ENCODE measurements around the gene MT1E.
"Not testable (repeated sequence)": the region's sequence is repeated elsewhere in the genome, so short reads cannot be mapped to it uniquely, and the experiment has no call there.

The MT1E gene

DNA sequence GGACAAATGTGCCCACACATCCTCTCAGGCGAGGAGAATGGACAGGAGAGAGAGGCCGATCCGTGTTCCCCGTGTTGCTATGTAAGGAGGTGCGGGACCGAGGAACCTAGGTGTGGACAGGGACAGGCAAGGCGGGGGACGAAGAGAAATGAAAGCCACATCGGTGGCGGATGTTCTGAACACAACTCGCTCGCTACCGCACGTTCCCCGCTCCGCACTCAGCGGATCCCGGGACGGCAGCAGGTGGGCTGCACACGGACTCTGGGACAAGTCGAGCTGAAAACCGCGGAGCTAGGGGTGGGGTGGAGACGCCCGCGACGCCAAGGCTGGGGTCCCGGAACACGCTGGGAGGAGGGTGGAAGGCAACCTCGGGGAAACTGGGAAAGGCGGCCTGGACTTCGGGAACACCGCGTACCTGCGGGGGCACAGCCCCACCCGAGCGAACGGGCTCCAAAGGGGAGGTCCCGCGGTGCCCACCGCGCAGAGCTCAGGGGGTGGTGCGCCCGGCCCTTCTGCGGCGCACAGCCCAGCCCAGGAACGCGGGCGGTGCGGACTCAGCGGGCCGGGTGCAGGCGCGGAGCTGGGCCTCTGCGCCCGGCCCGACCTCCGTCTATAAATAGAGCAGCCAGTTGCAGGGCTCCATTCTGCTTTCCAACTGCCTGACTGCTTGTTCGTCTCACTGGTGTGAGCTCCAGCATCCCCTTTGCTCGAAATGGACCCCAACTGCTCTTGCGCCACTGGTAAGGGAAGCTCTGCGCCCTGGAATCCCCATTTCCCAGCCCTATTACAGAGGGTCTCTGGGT, at the start of gene MT1E:
TSS of gene MT1E (plus strand) at position 642 of the 803 bp plus-strand sequence. CDS start at position 713, 71 bp downstream.
- DNase-seq = peak; percentile 17

DNA sequence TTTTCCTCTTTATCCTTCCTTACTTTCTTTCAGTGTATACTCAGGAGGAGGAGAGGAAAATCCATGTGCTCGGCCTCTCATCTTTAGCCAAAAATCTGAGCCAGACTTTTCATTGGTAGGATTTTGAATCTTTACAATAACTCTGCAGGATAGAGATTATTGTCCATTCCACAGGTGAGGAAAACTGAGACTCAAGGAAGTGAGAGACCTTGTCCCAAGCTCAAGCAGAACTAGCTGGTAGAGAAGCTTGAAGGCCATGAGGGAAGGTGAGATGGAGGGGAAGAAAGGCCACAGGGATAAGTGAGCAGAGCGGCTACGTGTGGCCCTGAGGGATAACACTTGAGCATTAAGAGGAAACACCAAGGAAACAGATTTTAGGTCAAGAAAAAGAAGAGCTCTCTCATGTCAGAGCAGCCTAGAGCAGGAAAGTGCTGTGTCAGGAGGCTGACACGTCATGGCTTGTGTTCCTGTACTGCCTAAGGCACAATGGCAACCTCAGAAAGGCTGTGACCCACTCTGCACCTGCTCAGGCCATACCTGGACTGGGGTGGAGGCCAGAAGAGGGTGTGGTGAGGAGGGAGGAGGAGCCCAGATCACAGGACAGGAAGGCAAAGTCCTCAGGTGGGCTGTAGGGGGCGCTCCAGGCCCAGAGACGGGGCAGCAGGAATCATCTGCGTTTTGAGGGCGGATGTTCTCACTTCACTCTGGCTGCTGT, 48.8 kb upstream of the MT1E start:
- DNase-seq = peak; percentile 79

DNA sequence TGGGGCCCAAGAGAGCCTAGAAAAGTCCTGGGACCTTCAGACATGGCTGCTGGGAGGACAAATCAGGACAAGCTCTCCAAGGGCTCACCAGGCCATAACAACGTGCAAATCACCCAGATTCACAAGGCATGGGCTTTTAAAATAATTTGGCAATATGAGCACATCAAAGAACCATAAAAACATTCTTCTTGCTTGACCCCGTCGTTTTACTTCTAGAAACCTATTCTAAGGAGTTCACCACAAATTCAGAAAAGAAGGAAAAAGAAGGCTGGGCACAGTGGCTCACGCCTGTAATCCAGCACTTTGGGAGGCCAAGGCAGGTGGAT, 48.3 kb upstream of the MT1E start:
- no peak for DNase-seq

DNA sequence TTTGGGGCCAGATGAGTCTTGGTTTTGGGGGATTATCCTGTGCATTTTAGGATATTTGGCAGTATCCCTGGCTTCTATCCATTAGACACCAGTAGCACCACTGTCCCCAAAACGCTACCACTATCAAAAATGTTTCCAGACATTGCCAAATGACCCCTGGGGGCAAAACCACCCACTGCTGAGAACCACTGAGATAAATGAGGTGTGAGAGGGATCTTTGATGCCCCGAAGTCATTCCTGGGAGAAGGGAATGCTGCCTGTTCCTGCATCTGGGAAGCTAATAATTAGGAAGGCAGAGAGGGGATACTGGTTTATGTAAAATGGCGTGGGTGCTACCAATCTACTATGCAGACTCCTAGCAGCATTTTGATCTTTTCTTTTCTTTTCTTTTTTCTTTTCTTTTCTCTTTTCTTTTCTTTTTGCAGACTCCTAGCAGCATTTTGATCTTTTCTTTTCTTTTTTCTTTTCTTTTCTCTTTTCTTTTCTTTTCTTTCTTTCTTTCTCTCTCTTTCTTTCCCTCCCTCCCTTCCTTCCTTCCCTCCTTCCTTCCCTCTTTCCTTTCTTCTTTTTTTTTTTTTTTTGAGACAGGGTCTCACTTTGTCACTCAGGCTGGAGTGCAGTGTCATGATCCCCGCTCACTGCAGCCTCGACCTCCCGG, 45.1 kb upstream of the MT1E start:
- no peak for DNase-seq

DNA sequence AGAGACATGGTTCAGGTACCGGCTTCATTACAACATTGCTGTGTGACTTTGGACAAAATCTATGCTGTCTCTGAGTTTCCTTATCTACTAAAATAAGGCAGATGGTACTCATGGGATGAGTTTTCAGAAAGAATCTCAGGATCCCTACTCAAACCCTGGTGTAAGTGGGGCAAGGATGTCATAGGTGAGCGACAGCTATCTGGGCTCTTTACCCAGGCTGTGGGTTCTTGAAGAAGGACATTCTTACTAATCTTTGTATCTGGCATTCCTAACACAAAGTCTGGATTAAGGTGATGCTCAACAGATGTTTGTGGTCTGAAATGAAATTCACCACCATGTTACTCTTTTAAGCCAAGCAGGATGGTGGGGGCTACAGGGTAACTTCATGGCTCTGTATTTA, 42.7 kb upstream of the MT1E start:
- not testable (repeated sequence) for DNase-seq

DNA sequence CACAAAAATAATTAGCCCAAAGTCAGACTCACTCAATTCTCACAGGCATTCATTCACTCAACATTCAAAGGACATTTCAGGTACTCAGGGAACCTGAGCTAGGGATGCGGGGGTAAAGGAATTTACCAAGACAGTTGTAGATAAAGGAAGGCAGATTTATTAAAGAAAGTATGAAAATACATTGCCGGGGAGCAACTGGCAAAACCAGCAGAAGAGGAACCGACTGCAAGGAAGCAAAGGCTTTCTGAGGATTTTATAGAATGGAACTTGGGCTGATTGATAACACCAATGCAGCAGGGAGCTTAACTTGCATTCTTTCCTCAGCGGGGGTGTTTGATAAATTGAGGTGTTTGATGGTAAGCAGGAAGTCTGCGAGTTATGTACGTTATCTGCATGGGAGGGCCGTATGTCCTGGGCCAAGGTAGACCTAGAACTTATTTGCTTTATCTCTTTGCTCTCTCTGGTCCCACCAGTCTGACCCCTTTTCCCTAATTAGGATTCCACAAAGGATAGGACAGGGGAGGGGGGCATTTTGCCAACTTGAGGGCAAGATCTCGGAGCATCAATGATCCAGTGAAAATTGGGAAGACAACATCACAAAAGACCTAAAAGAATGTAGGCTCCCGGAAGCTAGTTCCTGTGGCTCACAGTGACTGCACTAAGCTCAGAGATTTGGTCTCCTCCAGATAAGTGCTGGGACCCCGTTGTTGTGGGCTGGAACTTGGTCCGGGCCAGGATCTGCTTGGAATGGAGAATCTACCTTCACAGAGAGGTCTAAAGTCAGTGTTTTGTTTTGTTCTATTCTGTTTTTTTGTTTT, 42.0 kb upstream of the MT1E start:
- DNase-seq = no peak

DNA sequence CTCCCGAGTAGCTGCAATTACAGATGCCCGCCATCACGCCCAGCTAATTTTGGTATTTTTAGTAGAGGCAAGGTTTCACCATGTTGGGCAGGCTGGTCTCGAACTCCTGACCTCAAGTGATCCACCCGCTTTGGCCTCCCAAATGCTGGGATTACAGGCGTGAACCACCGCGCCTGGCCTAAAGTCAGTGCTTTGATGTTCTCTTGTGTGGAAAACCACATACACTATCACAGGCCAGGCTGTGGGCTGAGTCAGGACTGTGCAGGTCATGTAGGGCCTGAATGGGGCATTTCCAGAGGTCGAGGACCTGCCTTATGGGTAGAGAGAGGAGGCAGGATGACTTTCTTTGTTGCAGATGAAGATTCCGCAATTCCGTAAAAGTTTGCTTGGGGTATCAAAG, 41.3 kb upstream of the MT1E start:
- no peak for DNase-seq

DNA sequence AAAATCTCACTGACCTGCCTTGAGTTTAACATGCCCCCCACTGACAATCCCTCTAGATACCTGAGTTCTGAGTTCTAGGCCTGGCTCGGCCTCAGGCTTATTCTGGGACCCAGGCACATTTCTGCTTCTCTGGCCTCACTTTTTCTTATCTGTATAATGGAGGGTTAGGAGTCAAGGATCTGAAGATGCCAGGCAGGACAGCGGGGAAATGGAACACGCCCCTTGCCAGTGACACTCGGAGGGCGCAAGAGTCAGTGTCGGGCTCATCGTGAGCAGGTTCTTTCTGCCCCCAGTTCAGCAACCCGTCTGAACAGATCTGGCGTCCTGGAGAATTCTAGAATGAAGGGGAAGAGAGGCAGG, 36.8 kb upstream of the MT1E start:
- DNase-seq = no peak

DNA sequence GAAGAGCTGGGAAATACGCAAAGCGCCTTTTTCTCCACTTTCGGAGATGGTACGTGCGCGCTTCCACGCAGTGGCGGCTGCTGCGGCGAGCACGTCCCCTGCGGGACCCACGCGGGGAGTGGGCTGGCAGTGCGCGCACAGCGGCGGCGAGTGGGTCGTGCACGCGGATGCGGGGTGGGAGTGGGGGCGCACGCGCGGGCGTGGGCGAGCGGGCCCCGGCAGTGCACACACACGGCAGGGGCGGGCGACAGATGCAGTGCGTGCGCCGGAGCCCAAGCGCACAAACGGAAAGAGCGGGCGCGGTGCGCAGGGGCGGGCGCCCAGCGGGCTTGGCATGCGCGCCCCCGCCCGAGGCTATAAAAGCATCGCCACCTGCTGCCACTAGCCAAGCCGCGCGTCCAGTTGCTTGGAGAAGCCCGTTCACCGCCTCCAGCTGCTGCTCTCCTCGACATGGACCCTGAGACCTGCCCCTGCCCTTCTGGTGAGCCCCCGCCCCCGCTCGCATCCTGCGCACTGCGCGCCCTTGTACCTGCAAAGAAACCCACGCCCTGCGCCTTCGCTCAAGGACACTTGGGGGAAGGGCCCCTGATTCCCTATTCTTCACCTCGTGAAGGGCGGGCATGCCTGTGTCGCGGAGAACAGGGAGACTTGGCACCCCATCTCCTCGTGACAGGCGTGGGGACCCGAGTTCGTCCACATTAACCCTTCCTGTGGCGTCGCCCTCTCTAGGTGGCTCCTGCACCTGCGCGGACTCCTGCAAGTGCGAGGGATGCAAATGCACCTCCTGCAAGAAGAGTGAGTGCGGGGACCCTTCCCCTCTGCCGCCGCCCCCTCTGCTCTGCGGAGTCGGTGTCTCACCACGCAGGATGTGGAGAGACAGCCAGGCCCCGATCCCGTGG, 36.2 kb upstream of the MT1E start, which contains the start of gene MT3:
TSS of gene MT3 (plus strand) at position 388 of the 899 bp plus-strand sequence. CDS start at position 451, 63 bp downstream.
- DNase-seq = peak; percentile 88

DNA sequence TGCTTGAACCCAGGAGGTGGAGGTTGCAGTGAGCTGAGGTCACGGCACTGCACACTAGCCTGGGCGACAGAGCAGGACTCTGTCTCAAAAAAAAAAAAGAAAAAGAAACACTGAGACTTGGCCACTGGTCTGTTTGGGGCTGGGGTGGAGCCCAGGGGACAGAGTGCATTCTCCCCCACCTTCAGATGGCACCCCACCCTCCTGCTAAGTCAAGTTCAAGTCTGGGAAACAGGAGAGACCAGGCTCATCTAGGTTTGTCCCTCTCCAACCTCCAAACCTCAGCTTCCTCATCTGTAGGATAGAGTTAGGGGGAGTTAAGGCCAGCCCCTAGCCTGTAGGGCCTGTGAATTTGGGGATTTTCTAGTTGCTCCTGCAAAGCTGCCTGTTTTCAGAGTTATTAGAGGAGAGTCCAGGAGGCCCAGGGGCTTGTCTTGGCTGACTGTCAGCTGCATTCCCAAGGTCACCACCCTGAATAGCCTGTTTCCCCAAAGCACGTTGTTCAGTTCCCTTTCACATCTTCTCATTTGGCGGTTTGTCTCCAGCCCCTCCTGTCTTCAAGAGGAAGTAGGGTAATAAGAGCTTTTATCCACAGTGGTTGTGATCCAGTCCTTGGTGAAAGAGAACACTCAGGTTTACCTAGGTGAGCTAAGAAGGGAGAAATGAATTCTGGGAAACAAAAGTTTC, 34.1 kb upstream of the MT1E start:
- DNase-seq = no peak

DNA sequence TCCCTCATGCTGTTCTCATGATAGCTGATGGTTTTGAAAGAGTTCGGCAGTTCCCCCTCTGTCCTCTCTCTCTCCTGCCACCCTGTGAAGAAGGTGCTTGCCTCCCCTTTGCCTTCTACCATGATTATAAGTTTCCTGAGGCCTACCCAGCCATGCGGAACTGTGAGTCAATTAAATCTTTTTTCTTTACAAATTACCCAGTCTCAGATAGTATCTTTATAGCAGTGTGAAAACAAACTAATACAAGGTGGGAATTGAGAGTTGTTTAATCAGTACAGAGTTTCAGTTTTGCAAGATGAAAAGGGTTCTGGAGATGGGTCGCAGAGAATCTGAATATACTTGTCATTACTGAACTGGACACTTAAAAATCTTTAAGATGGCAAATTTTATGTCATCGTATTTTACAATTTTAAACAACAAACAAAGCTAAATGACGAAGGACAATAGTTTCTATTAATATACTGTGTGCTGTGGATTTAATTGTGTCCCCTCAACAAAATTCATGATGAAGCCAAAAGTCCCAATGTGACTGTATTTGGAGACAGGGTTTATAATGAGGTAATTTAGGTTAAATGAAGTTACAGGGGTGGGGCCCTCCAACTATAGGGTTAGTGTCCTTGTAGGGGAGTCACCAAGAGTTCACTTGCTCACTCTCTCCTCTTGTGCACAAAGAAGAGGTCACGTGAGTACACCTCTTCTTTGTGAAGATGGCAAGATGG, 31.8 kb upstream of the MT1E start:
- no peak for DNase-seq

DNA sequence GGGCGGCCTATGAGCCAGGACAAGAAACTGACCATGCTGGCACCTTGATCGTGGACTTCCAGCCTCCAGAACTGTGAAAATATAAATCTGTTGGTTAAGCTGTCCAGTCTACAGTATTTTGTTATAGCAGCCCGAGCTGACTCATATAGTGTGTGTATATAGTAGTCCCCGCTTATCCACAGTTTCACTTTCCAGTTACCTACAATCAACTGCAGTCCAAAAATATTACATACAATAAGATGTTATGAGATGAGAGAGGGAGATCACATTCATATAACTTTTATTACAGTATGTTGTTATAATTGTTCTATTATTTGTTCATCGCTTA, 31.3 kb upstream of the MT1E start:
- no peak for DNase-seq

DNA sequence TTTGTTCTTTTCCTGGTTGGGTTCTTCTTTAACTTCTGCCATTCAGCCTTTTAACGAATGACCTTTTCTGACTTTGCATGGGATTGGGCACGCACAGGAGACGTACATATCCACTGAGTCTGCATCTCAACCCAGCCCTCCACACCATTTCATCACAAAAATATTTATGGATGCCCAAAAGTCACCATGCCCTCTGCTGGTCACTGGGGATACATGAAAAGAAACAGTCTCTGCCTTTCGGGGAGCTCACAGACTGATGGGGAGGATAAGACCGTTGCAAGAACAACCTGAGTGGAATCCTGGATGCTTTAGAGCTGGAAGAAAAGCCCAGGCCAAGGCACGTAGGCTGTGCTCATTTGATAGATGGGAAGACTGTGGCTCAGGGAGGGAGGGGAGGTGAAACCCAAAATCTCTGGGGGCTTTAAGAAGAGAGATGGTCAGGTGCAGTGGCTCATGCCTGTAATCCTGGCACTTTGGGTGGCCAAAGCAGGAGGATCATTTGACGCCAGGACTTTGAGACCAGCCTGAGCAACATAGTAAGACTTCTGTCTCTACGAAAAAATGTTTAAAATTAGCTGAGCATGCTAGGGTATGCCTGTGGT, 25.1 kb upstream of the MT1E start:
- DNase-seq = peak; percentile 52

DNA sequence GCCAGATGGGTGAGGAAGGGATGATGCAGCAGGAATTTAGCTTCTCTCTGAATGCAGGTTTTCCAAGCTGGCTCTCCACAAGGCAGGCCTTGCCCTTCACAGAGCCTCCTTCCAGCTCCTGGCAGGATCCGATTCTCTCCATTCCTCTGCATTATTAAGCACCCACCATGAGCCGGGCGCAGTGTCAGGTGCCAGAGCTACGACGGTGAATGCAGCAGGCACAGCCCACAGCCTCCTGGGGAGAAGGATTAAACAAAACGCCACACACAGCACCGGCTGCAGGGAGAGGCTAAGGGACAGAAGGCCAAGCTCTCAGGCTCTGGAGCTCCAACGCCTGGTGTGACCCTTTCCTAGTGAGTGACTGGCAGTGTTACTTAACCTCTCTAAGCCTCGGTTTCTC, 24.3 kb upstream of the MT1E start:
- DNase-seq = peak; percentile 68

DNA sequence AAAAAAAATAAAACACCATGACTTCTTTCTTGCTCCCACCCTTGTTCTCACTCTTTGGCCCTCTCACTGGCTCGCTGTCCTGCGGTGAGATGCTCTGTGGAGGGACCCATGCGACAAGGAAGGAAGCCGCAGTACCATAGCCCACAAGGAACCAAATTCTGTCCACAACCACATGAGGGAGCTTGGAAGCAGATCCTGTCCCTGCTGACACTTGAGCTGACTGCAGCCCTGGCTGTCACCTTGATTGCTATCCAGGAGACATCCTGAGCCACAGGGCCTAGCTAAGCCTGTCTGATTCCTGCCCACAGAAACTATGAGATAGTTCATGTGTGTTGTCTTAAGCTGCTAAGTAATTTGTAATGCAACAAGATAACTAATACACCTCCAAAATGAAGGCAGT, 22.0 kb upstream of the MT1E start:
- DNase-seq = peak; percentile 38

DNA sequence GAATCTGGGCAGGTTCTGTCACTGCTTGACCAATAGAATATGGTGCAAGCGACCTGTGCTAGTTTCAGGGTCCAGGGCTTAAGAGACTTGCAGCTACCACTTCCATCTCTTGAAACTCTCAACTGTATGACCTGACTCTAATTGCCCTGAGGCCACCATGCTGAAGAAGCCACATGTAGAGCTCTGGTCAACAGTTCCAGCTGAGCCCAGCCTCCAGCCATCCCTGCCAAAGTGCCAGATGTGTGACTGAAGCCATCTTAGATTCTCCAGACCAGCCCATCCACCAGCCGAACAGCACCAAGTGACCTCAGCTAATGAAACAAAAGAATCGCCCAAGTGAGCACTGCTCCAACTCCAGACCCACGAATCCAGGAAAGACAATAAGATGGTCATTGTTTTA, 20.6 kb upstream of the MT1E start:
- peak; percentile 8 for DNase-seq

DNA sequence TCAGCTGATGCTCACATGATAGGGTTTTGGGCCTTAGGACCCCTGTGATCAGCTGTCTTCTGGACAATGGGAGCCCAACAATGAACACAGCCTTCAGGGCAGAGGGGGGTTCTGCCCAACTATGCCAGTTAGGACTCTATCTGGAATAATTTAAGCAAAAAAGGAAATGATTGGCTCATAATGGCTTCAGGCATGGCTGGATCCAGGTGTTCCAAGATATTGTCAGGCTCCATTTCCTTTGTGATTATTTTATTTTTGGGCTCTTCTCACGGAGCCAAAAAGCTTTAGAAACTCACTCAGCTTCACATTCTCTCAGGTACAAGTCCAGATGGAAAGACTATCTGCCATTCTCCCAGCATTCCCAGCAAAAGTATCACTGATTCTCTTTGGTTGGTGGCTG, 20.1 kb upstream of the MT1E start:
- no peak for DNase-seq

DNA sequence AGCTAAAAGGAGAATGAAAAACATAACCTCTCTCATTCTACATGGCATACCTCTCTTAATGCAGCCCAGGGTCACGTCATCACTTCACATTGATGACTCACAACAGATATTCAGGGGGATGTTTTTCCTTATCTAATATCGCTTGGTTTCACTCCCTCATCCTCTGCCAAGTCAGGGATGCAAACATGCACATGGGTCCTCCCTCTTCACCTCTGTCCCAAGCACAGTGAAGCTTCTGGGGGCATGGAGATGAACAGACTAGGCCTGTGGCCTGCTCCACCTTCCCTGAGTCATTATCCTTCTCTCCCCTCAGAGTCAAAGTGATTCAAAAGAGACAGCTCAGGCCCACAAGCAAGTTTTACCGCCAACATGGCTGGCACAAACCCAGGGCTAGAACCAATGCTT, 19.5 kb upstream of the MT1E start:
- DNase-seq = no peak

DNA sequence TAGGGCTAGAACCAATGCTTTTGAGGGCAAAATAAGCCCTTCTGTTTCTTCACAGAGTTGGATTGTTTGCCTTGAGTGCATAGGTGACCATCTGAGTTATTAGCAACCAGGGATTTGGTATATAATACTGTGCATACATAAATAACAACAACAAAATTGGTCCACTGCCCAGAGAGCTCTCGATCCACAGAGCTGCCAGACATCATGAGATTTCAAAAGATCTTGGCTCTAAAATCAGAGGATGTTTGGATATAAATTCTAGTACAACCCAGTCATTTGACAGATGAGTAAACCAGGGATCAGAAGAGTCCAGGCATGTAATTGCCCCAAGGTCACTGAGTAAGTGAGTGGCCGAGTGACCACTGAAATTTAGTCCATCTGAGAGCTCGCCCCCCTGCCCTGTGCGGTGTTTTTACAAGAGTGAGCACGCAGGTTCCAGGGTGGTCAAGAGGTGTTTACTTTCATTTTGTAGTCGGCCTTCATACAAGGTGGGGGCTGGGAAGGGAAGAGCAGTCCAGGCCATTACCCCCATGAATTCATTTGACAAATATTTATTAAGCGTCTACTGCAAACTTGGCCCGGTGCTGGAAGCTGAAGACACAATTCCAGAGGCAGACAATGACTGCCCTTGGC, 19.0 kb upstream of the MT1E start:
- DNase-seq = no peak

DNA sequence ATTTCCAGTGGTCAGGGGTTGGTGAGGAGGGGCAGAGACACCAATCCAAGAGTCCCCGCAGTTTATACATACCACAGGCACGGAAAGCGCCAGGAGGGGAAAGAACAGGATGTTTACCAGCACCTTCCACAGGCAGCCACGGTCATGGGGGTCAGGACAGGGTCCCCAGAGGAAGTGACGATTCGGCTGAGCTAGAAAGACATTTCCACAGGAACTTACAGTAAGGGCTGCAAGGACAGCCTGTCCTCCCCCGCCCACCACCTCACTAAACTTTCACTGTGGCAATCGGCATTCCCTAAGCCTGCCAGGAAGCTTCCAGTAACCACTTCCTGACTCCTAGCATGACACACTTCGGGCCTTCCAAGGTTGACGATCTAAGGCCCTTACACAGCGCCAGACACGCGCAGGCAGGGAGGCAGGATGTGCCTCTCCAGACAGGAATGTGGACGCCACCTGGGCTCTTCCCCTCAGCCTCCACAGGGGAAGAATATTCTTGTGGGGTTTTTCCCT, 18.4 kb upstream of the MT1E start:
- DNase-seq = peak; percentile 6

Measured in NCI-H69 (cell line).